Hepatic stellate cell (primary cell): ENCODE data around the gene CRYBB1.
A peak's percentile ranks its signal among the peaks of the same experiment; 100 is the strongest.

ENCODE experiments used
- DNase-seq: peaks from one replicate; pipeline ENCODE4 v3.0.0; 2011; ENCODE audit warnings: low spot score

CRYBB1 gene

GRCh38 chr22:26606611-26607010, 11.2 kb downstream of the CRYBB1 start:
- DNase-seq = peak; percentile 85

- DNase-seq = no peak
Observed at GRCh38 chr22:26604368-26604767, 13.5 kb downstream of the CRYBB1 start.

- no peak for DNase-seq
Observed at GRCh38 chr22:26602127-26602526, 15.7 kb downstream of the CRYBB1 start.

- DNase-seq = no peak
Observed at GRCh38 chr22:26601726-26602125, 16.1 kb downstream of the CRYBB1 start.

GRCh38 chr22:26599505-26599904, 18.3 kb downstream of the CRYBB1 start:
- no peak for DNase-seq

- no peak for DNase-seq
Observed at GRCh38 chr22:26597480-26597879, 20.3 kb downstream of the CRYBB1 start.

- no peak for DNase-seq
Observed at GRCh38 chr22:26597026-26597425, 20.8 kb downstream of the CRYBB1 start.

- DNase-seq = no peak
Observed at GRCh38 chr22:26593763-26594162, 24.1 kb downstream of the CRYBB1 start.

- no peak for DNase-seq
Observed at GRCh38 chr22:26592421-26592891, 25.4 kb downstream of the CRYBB1 start.

- peak; percentile 87 for DNase-seq
Observed at GRCh38 chr22:26589845-26590736, 27.7 kb downstream of the CRYBB1 start, which contains the start of gene TPST2. TPST2 (minus strand) TSS chr22:26590132; CDS start chr22:26541630, 48,502 bp downstream.

GRCh38 chr22:26589367-26589844, 28.4 kb downstream of the CRYBB1 start:
- DNase-seq = peak; percentile 59

GRCh38 chr22:26588729-26589366, 29.0 kb downstream of the CRYBB1 start:
- DNase-seq = no peak

- DNase-seq = peak; percentile 40
Observed at GRCh38 chr22:26587991-26588613, 29.7 kb downstream of the CRYBB1 start.

- DNase-seq = no peak
Observed at GRCh38 chr22:26586556-26587325, 31.1 kb downstream of the CRYBB1 start.

- DNase-seq = peak; percentile 73
Observed at GRCh38 chr22:26585104-26585790, 32.6 kb downstream of the CRYBB1 start.

- DNase-seq = no peak
Observed at GRCh38 chr22:26584010-26584409, 33.8 kb downstream of the CRYBB1 start.

- DNase-seq = no peak
Observed at GRCh38 chr22:26581633-26582168, 36.1 kb downstream of the CRYBB1 start.

- DNase-seq = no peak
Observed at GRCh38 chr22:26581026-26581425, 36.8 kb downstream of the CRYBB1 start.

- no peak for DNase-seq
Observed at GRCh38 chr22:26580240-26580962, 37.4 kb downstream of the CRYBB1 start.

GRCh38 chr22:26579331-26579886, 38.4 kb downstream of the CRYBB1 start:
- no peak for DNase-seq
